ENCODE data around the gene RNF207. TPM values are rescaled to one million over a fixed set of nuclear protein-coding genes. Genes with fewer than 3 reads are reported as not detected.

RNF207 gene
- total and polyA plus RNA-seq, 2 of the 13 experiments (the other 11 are each of a cell fraction or from before 2014, with no cell fraction given), result 9.8 to 15.9 TPM

GRCh38 chr1:6245086-6245868 lies 39.4 kb downstream of the RNF207 start (continued):
- TF ChIP-seq HINFP (CRISPR knock-in tag; IDR thresholded peaks at IDR 0.05; ENCODE audit: low read depth) (peak; percentile 90; the same call in 1 of the 2 replicates), ZSCAN5A (CRISPR knock-in tag; IDR thresholded peaks at IDR 0.05; ENCODE audit: borderline replicate concordance) (peak; percentile 93; the same call in 1 of the 2 replicates), TBP (CRISPR knock-in tag; IDR thresholded peaks at IDR 0.05) (no peak), ZNF281 (CRISPR knock-in tag; IDR thresholded peaks at IDR 0.05; ENCODE audit: borderline replicate concordance) (peak; percentile 84), NFRKB (IDR thresholded peaks at IDR 0.05) (no peak), ZNF337 (CRISPR knock-in tag; IDR thresholded peaks at IDR 0.05; ENCODE audit: borderline replicate concordance, low read depth) (peak; percentile 93; the same call in 1 of the 2 replicates), ZNF562 (CRISPR knock-in tag; IDR thresholded peaks at IDR 0.05; ENCODE audit: borderline replicate concordance) (peak; percentile 57; the same call in 1 of the 2 replicates), NFYC (CRISPR knock-in tag; IDR thresholded peaks at IDR 0.05) (peak; percentile 56), CHD4 (IDR thresholded peaks at IDR 0.05; ENCODE audit: borderline replicate concordance, low read length) (no peak), ZNF225 (CRISPR knock-in tag; IDR thresholded peaks at IDR 0.05) (peak; percentile 99), ZBTB10 (CRISPR knock-in tag; IDR thresholded peaks at IDR 0.05; ENCODE audit: borderline replicate concordance) (peak; percentile 97), KDM5B (CRISPR knock-in tag; IDR thresholded peaks at IDR 0.05; ENCODE audit: borderline replicate concordance) (peak; percentile 99), FLYWCH1 (CRISPR knock-in tag; IDR thresholded peaks at IDR 0.05) (peak; percentile 94; the same call in 1 of the 2 replicates), FOXC1 (CRISPR knock-in tag; IDR thresholded peaks at IDR 0.05; ENCODE audit: borderline replicate concordance) (peak; percentile 99), SAP130 (CRISPR knock-in tag; IDR thresholded peaks at IDR 0.05; ENCODE audit: low read depth) (peak; percentile 95), ZBTB21 (CRISPR knock-in tag; IDR thresholded peaks at IDR 0.05) (peak; percentile 69; the same call in 1 of the 2 replicates), TRIM24 (CRISPR knock-in tag; IDR thresholded peaks at IDR 0.05) (no peak), NCOA5 (CRISPR knock-in tag; IDR thresholded peaks at IDR 0.05) (no peak)
